ENCODE data around the gene ACSS3. TPM values are rescaled to one million over a fixed set of nuclear protein-coding genes. Genes with fewer than 3 reads are reported as not detected.

The ACSS3 gene
- total and polyA plus RNA-seq, 2 donors = 1.2 to 2.0 TPM

DNA sequence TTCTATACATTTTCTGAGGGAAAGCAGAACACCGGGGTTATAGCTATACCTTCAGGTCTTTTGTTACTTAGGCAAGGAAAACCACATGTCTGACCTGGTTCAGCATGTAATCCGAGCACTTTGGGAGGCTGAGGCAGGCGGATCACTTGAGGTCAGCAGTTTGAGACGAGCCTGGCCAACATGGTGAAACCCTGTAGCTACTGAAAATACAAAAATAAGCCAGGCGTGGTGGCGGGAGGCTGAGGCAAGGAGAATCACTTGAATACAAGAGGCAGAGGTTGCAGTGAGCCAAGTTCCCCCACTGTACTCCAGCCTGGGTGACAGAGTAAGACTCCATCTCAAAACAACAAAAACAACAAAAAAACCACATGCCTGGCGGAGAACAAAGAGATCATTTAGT, 177.6 kb downstream of the ACSS3 start:
- H3K36me3 ChIP-seq (ENCODE audit: control insufficient read depth in 2 of 2, insufficient read depth in 2 of 2, low read length in 1 of 2) = no peaks in the 10 kb centered on the region
- WGBS = 93% methylated on average over 7 of the region's 7 CpGs
- H3K27ac ChIP-seq (ENCODE audit: low read depth in 1 of 2, low read length in 1 of 2) = no peak overlapping the region
- H3K4me3 ChIP-seq (ENCODE audit: low read length in 2 of 2) = no peak overlapping the region
- H3K4me1 ChIP-seq (ENCODE audit: control insufficient read depth in 2 of 2, insufficient read depth in 2 of 2, low read length in 2 of 2) = no peaks in the 10 kb centered on the region
- H3K9me3 ChIP-seq (ENCODE audit: control insufficient read depth in 2 of 2, insufficient read depth in 1 of 2, low read length in 1 of 2) = no peaks in the 10 kb centered on the region
- no peak for DNase-seq (ENCODE audit: low read depth in 6 of 9, low spot score in 9 of 9)
- H3K27me3 ChIP-seq (ENCODE audit: control insufficient read depth in 2 of 2, insufficient read depth in 1 of 2, low read length in 1 of 2) = no peaks in the 10 kb centered on the region

DNA sequence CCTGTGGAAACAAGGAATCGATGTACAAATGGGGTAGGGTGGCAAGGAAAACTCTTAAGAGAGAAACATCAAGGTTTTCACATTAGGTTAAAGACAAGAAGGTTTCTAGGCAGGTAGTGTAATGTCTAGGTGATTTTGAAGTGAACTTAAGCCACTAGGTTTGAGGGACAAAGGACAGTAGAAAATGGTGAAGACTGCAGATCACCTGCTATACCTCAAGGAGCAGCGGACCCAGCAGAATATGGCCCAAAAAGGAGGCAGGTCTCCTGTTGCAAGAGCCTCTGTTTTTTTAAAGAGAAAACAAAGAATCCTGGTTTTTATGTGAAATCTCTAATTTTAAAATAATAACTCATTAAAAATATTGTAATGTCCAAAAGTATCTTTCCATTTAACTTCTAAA, 178.1 kb downstream of the ACSS3 start:
- no peak for DNase-seq (ENCODE audit: low read depth in 6 of 9, low spot score in 9 of 9)
- no peaks in the 10 kb centered on the region for H3K4me1 ChIP-seq (ENCODE audit: control insufficient read depth in 2 of 2, insufficient read depth in 2 of 2, low read length in 2 of 2)
- WGBS = 89% methylated on average over 2 of the region's 2 CpGs
- no peaks in the 10 kb centered on the region for H3K36me3 ChIP-seq (ENCODE audit: control insufficient read depth in 2 of 2, insufficient read depth in 2 of 2, low read length in 1 of 2)
- no peaks in the 10 kb centered on the region for H3K9me3 ChIP-seq (ENCODE audit: control insufficient read depth in 2 of 2, insufficient read depth in 1 of 2, low read length in 1 of 2)
- H3K27ac ChIP-seq (ENCODE audit: low read depth in 1 of 2, low read length in 1 of 2) = no peak overlapping the region
- H3K27me3 ChIP-seq (ENCODE audit: control insufficient read depth in 2 of 2, insufficient read depth in 1 of 2, low read length in 1 of 2) = no peaks in the 10 kb centered on the region
- no peak overlapping the region for H3K4me3 ChIP-seq (ENCODE audit: low read length in 2 of 2)

DNA sequence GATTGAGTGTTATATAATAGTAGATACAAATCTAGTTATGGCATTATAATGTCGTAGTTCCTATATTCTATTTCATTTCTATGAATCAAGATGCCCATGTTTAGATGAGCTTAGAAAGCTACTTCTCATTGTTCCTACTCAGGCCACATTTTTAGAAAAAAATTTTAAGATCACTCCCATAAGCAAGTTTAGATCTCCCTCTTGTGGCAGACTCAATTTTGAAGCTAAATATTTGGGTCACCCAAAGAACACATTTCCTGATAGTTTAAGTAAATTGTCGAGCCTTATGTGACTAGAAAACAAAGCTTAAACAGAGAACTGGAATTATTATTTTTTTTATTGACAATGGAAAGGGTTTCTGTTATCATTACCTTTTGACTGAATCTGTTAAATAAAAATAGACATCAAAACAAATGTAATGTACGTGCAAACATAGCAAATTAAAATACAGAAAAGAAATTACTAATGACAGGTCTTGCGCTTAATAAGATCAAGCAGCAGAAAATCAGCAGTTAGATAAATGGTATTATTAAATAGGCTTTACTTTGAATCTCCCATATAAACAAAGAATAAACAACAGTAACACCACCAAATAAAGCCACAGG, 180.2 kb downstream of the ACSS3 start:
- Histone ChIP-seq H3K27me3 (ENCODE audit: control insufficient read depth in 2 of 2, insufficient read depth in 1 of 2, low read length in 1 of 2) (no peaks in the 10 kb centered on the region), H3K36me3 (ENCODE audit: control insufficient read depth in 2 of 2, insufficient read depth in 2 of 2, low read length in 1 of 2) (no peaks in the 10 kb centered on the region), H3K4me3 (ENCODE audit: low read length in 2 of 2) (no peak overlapping the region), H3K9me3 (ENCODE audit: control insufficient read depth in 2 of 2, insufficient read depth in 1 of 2, low read length in 1 of 2) (no peaks in the 10 kb centered on the region), H3K4me1 (ENCODE audit: control insufficient read depth in 2 of 2, insufficient read depth in 2 of 2, low read length in 2 of 2) (no peaks in the 10 kb centered on the region), H3K27ac (ENCODE audit: low read depth in 1 of 2, low read length in 1 of 2) (no peak overlapping the region)
- DNase-seq (ENCODE audit: low read depth in 6 of 9, low spot score in 9 of 9) = no peak
- 63% methylated on average over 4 of the region's 4 CpGs for WGBS

DNA sequence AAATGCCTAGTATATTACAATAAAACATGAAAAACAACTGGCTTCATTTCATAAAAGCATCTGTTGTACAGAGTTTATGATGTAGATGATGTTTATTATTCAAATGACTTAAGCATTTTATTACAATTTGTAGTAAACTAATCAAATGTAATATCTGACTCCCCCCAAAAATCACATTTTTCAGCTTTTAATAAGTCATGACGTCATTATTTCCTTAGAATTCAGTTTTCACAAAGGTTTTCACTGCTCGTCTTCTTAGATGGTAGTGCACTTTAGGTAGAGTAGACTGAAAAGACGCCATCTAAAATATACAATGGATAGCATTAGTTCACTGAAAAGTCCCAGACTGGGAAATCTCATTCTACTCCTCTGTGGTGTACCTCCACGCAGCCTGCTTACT, 181.5 kb downstream of the ACSS3 start:
- Histone ChIP-seq H3K27me3 (ENCODE audit: control insufficient read depth in 2 of 2, insufficient read depth in 1 of 2, low read length in 1 of 2) (no peaks in the 10 kb centered on the region), H3K9me3 (ENCODE audit: control insufficient read depth in 2 of 2, insufficient read depth in 1 of 2, low read length in 1 of 2) (no peaks in the 10 kb centered on the region), H3K36me3 (ENCODE audit: control insufficient read depth in 2 of 2, insufficient read depth in 2 of 2, low read length in 1 of 2) (no peaks in the 10 kb centered on the region), H3K27ac (ENCODE audit: low read depth in 1 of 2, low read length in 1 of 2) (no peak overlapping the region), H3K4me3 (ENCODE audit: low read length in 2 of 2) (no peak overlapping the region), H3K4me1 (ENCODE audit: control insufficient read depth in 2 of 2, insufficient read depth in 2 of 2, low read length in 2 of 2) (no peaks in the 10 kb centered on the region)
- 90% methylated on average over 4 of the region's 4 CpGs for WGBS
- no peak for DNase-seq (ENCODE audit: low read depth in 6 of 9, low spot score in 9 of 9)

DNA sequence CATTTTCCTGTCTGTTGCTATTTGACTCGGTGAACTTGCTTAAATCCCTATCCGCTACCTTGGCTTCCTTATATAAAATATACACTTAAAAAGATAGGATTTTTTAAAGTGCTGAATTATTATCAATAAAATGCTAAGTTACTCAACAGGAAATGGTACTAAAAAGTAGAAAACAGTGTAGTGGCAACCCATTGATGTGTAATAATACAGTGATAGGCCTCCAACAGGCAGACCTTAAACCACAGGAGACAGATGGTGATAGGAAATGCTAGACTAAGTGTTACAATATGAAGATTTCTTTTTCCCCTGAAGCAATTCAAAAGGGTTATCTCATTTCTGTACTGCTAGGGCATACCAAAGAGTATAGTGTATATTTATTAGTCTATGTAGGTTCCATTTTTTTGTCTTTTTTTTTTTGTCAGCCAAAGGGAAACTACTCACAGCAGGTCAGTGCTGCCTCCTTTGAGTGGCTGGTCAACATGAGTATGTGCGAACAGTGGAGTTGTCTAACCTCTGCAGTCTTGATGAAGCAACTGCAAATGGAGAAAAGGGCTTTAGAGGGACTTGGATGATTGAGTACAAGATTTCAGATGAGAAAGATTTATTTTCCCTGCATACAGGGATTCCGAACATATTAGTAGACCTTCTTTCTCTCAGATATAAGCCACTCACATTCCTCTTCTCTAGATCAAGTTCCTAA, 183.8 kb downstream of the ACSS3 start:
- H3K27ac ChIP-seq (ENCODE audit: low read depth in 1 of 2, low read length in 1 of 2) = no peak overlapping the region
- H3K36me3 ChIP-seq (ENCODE audit: control insufficient read depth in 2 of 2, insufficient read depth in 2 of 2, low read length in 1 of 2) = no peaks in the 10 kb centered on the region
- no peaks in the 10 kb centered on the region for H3K27me3 ChIP-seq (ENCODE audit: control insufficient read depth in 2 of 2, insufficient read depth in 1 of 2, low read length in 1 of 2)
- H3K4me1 ChIP-seq (ENCODE audit: control insufficient read depth in 2 of 2, insufficient read depth in 2 of 2, low read length in 2 of 2) = no peaks in the 10 kb centered on the region
- 81% methylated on average over 4 of the region's 4 CpGs for WGBS
- no peak overlapping the region for H3K4me3 ChIP-seq (ENCODE audit: low read length in 2 of 2)
- H3K9me3 ChIP-seq (ENCODE audit: control insufficient read depth in 2 of 2, insufficient read depth in 1 of 2, low read length in 1 of 2) = no peaks in the 10 kb centered on the region
- DNase-seq (ENCODE audit: low read depth in 6 of 9, low spot score in 9 of 9) = no peak

DNA sequence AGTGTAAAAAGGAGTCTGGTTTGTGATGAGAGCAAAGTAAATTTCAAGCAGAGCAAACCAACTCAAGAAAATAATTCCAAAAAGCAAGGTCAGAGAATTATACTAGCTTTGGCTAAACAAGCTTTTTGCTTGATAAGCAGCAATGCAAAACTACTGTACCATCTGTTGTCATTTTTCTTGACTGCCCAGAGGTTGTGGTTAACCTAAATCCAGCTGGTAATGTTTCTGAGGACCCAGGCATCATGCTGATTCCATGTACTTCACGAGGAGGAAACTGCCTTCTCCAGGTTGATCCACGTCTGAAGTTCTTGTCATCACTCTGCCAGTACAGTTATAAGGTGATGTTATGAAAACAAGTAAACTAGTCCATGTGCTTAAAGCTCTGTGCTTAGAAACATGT, 185.2 kb downstream of the ACSS3 start:
- DNase-seq (ENCODE audit: low read depth in 6 of 9, low spot score in 9 of 9) = no peak
- Histone ChIP-seq H3K9me3 (ENCODE audit: control insufficient read depth in 2 of 2, insufficient read depth in 1 of 2, low read length in 1 of 2) (no peaks in the 10 kb centered on the region), H3K4me3 (ENCODE audit: low read length in 2 of 2) (no peak overlapping the region), H3K36me3 (ENCODE audit: control insufficient read depth in 2 of 2, insufficient read depth in 2 of 2, low read length in 1 of 2) (no peaks in the 10 kb centered on the region), H3K27ac (ENCODE audit: low read depth in 1 of 2, low read length in 1 of 2) (no peak overlapping the region), H3K27me3 (ENCODE audit: control insufficient read depth in 2 of 2, insufficient read depth in 1 of 2, low read length in 1 of 2) (no peaks in the 10 kb centered on the region), H3K4me1 (ENCODE audit: control insufficient read depth in 2 of 2, insufficient read depth in 2 of 2, low read length in 2 of 2) (no peaks in the 10 kb centered on the region)
- WGBS = 70% methylated on average over 2 of the region's 2 CpGs

DNA sequence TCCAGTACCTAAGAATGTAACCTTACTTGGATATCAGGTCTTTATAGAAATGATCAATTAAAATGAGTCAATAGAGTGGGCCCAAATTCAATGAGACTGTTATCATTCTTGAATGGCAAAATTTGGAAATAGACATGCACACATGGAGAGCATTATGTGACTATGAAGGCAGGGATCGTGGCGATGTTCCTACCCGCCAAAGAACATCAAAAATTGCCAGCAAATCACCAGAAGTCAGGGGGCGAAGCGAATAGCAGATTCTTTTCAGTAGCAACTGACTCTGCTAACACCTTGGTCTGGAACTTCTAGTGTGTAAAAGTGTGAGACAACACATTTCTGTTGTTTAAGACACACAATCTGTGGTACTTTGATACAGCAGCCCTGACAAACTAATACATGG, 192.5 kb downstream of the ACSS3 start:
- 95% methylated on average over 5 of the region's 5 CpGs for WGBS
- H3K36me3 ChIP-seq (ENCODE audit: control insufficient read depth in 2 of 2, insufficient read depth in 2 of 2, low read length in 1 of 2) = no peaks in the 10 kb centered on the region
- no peak for DNase-seq (ENCODE audit: low read depth in 6 of 9, low spot score in 9 of 9)

DNA sequence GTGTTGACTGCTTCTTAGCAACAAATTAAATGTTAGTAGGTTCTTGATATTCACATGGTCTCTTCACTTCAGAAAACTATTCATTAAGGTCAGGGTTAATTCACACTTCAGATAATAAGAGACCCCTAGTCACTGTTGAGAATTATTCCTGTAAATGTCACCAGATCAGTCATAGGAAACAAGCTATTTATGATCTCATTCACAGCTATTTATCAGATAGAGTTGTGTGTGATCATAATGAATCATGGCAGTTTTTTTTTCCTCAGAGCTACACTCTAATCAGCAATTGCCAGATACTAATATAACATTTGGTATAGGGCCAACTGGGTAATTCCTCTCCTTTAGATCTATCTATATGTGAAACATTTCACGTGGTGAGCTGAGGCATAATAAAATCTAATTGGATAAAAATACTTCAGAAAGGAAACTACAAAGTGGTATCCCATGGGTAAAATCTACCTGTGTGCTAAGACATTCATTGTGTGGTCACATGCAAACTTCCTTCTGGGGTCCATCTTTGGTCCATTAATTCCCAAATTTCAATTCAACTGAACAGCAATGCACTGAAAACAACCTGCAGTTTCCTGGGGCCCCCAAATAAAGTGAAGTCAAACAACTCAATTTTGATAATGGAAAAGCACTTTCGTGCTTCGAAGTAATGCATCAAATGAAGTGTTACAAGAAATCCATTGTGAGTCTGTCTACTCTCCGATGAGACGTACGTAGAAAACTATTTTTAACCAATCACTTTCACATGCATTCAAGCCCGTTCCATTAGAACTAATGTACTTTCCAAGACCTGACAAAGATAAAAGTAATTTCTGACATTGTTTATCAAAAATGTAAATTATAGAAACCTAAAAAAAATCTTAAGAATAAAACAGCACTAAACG, 197.0 kb downstream of the ACSS3 start:
- no peak for DNase-seq (ENCODE audit: low read depth in 6 of 9, low spot score in 9 of 9)
- Histone ChIP-seq H3K27ac (ENCODE audit: low read depth in 1 of 2, low read length in 1 of 2) (no peak overlapping the region), H3K27me3 (ENCODE audit: control insufficient read depth in 2 of 2, insufficient read depth in 1 of 2, low read length in 1 of 2) (no peaks in the 10 kb centered on the region), H3K4me3 (ENCODE audit: low read length in 2 of 2) (no peak overlapping the region), H3K9me3 (ENCODE audit: control insufficient read depth in 2 of 2, insufficient read depth in 1 of 2, low read length in 1 of 2) (no peaks in the 10 kb centered on the region), H3K4me1 (ENCODE audit: control insufficient read depth in 2 of 2, insufficient read depth in 2 of 2, low read length in 2 of 2) (no peaks in the 10 kb centered on the region), H3K36me3 (ENCODE audit: control insufficient read depth in 2 of 2, insufficient read depth in 2 of 2, low read length in 1 of 2) (no peaks in the 10 kb centered on the region)
- 92% methylated on average over 8 of the region's 8 CpGs for WGBS

More for the DNA sequence above, 192.5 kb downstream of the ACSS3 start:
- Histone ChIP-seq H3K27ac (ENCODE audit: low read depth in 1 of 2, low read length in 1 of 2) (no peak overlapping the region), H3K9me3 (ENCODE audit: control insufficient read depth in 2 of 2, insufficient read depth in 1 of 2, low read length in 1 of 2) (no peaks in the 10 kb centered on the region), H3K4me1 (ENCODE audit: control insufficient read depth in 2 of 2, insufficient read depth in 2 of 2, low read length in 2 of 2) (no peaks in the 10 kb centered on the region), H3K27me3 (ENCODE audit: control insufficient read depth in 2 of 2, insufficient read depth in 1 of 2, low read length in 1 of 2) (no peaks in the 10 kb centered on the region), H3K4me3 (ENCODE audit: low read length in 2 of 2) (no peak overlapping the region)

DNA sequence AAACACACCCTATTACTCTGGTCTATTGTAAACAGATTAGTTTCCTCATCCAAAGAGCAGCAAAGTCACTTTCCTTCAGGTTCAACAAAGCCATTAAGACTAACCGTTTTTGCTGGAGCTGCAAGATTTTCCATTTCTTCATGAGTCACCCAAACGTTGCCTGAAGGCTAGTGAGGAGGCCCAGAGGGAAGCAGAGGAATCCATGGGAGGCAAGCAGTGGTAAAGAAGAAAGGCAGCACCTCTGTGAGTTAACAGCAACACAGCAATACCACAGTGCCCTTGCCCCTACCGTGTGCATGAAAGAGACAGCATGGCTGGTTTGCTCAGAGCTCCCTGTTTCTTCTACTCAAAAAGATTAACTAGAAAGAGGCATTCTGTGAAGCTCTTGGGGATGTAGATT, 206.3 kb downstream of the ACSS3 start:
- Histone ChIP-seq H3K4me3 (ENCODE audit: low read length in 2 of 2) (no peak overlapping the region), H3K27me3 (ENCODE audit: control insufficient read depth in 2 of 2, insufficient read depth in 1 of 2, low read length in 1 of 2) (no peaks in the 10 kb centered on the region), H3K4me1 (ENCODE audit: control insufficient read depth in 2 of 2, insufficient read depth in 2 of 2, low read length in 2 of 2) (no peaks in the 10 kb centered on the region), H3K36me3 (ENCODE audit: control insufficient read depth in 2 of 2, insufficient read depth in 2 of 2, low read length in 1 of 2) (no peaks in the 10 kb centered on the region), H3K27ac (ENCODE audit: low read depth in 1 of 2, low read length in 1 of 2) (no peak overlapping the region), H3K9me3 (ENCODE audit: control insufficient read depth in 2 of 2, insufficient read depth in 1 of 2, low read length in 1 of 2) (no peaks in the 10 kb centered on the region)
- 58% methylated on average over 3 of the region's 3 CpGs for WGBS
- DNase-seq (ENCODE audit: low read depth in 6 of 9, low spot score in 9 of 9) = no peak

Data from thymus (tissue), 11 donors.